Measurements from ENCODE around the gene PALM2AKAP2. TPM values are rescaled to one million over a fixed set of nuclear protein-coding genes. Genes with fewer than 3 reads are reported as not detected.

The PALM2AKAP2 gene
- total RNA-seq, 4 donors from 2014 or later = 0.78 to 9.0 (median 4.4) TPM

- no peaks in the 10 kb centered on the region for H3K36me3 ChIP-seq
- no peak for DNase-seq (ENCODE audit: low spot score in 2 of 2)
- 97 to 100% methylated on average over 1 of the region's 1 CpG for WGBS, 2 donors
- no peak overlapping the region for H3K4me3 ChIP-seq
- H3K27me3 ChIP-seq = no peaks in the 10 kb centered on the region
- H3K9me3 ChIP-seq = peaks cover 0 to 9% (median 0%) of the 10 kb centered on the region in 4 donors
- TF ChIP-seq CTCF (IDR thresholded peaks at IDR 0.05) (no peak), POLR2A (IDR thresholded peaks at IDR 0.05) (no peak), EP300 (IDR thresholded peaks at IDR 0.05) (no peak)
- no peak overlapping the region for H3K27ac ChIP-seq
- H3K4me1 ChIP-seq = peaks cover 0 to 11% (median 2%) of the 10 kb centered on the region in 4 donors
These were observed 32.9 kb downstream of the PALM2AKAP2 start for GRCh38 chr9:109812818-109813281.

- H3K4me1 ChIP-seq = peaks cover 0 to 16% (median 2%) of the 10 kb centered on the region in 4 donors
- H3K4me3 ChIP-seq = no peak overlapping the region
- no peak for DNase-seq (ENCODE audit: low spot score in 2 of 2)
- TF ChIP-seq EP300 (IDR thresholded peaks at IDR 0.05) = no peak
- TF ChIP-seq POLR2A (IDR thresholded peaks at IDR 0.05) = no peak
- no peaks in the 10 kb centered on the region for H3K27me3 ChIP-seq
- H3K9me3 ChIP-seq = peaks cover 0 to 6% (median 0%) of the 10 kb centered on the region in 4 donors
- no peak overlapping the region for H3K27ac ChIP-seq
- 71 to 78% methylated on average over 4 of the region's 4 CpGs for WGBS, 2 donors
- no peaks in the 10 kb centered on the region for H3K36me3 ChIP-seq
These were observed 33.3 kb downstream of the PALM2AKAP2 start for GRCh38 chr9:109813303-109813702.

GRCh38 chr9:109813829-109814228 is 33.8 kb downstream of the PALM2AKAP2 start:
- no peak for TF ChIP-seq POLR2A (IDR thresholded peaks at IDR 0.05)
- TF ChIP-seq CTCF (IDR thresholded peaks at IDR 0.05) = no peak
- no peak for TF ChIP-seq EP300 (IDR thresholded peaks at IDR 0.05)
- Histone ChIP-seq H3K27me3 (no peaks in the 10 kb centered on the region), H3K36me3 (no peaks in the 10 kb centered on the region), H3K4me1 (peaks cover 0 to 19% (median 2%) of the 10 kb centered on the region in 4 donors), H3K4me3 (no peak overlapping the region), H3K9me3 (peaks cover 0 to 1% (median 0%) of the 10 kb centered on the region in 4 donors), H3K27ac (no peak overlapping the region)
- DNase-seq (ENCODE audit: low spot score in 2 of 2) = no peak
- WGBS, 2 donors = 81 to 89% methylated on average over 6 of the region's 6 CpGs

GRCh38 chr9:109815366-109815947 is 35.5 kb downstream of the PALM2AKAP2 start:
- Histone ChIP-seq H3K27ac (no peak overlapping the region), H3K4me1 (peaks cover 0 to 19% (median 2%) of the 10 kb centered on the region in 4 donors)

GRCh38 chr9:109816490-109816889 is 36.5 kb downstream of the PALM2AKAP2 start:
- H3K9me3 ChIP-seq = no peaks in the 10 kb centered on the region
- 25 to 26% methylated on average over 4 of the region's 4 CpGs for WGBS, 2 donors
- no peaks in the 10 kb centered on the region for H3K36me3 ChIP-seq
- peak in 1 of 2 donors; percentile 47 for DNase-seq (ENCODE audit: low spot score in 2 of 2)
- H3K27me3 ChIP-seq = no peaks in the 10 kb centered on the region
- TF ChIP-seq POLR2A (IDR thresholded peaks at IDR 0.05) (no peak), CTCF (IDR thresholded peaks at IDR 0.05) (no peak), EP300 (IDR thresholded peaks at IDR 0.05) (peak in 1 of 2 donors; percentile 71)
- H3K27ac ChIP-seq = peak overlapping the region in 1 of 4 donors; percentile 17
- no peak overlapping the region for H3K4me3 ChIP-seq
- peaks cover 0 to 19% (median 2%) of the 10 kb centered on the region in 4 donors for H3K4me1 ChIP-seq

More at GRCh38 chr9:109815366-109815947, 35.5 kb downstream of the PALM2AKAP2 start:
- H3K4me3 ChIP-seq = no peak overlapping the region
- H3K27me3 ChIP-seq = no peaks in the 10 kb centered on the region
- H3K36me3 ChIP-seq = no peaks in the 10 kb centered on the region
- no peak for DNase-seq (ENCODE audit: low spot score in 2 of 2)
- no peaks in the 10 kb centered on the region for H3K9me3 ChIP-seq
- TF ChIP-seq EP300 (IDR thresholded peaks at IDR 0.05) (no peak), POLR2A (IDR thresholded peaks at IDR 0.05) (no peak), CTCF (IDR thresholded peaks at IDR 0.05) (no peak)
